HepG2 (cell line): ENCODE data around the gene NHERF2. TPM values are rescaled to one million over a fixed set of nuclear protein-coding genes. Genes with fewer than 3 reads are reported as not detected.

ENCODE experiments used
- ARHGAP35 ChIP-seq: sonication (generic); formaldehyde crosslinking; IDR thresholded peaks from 2 replicates; pipeline ENCODE4 v1.9.0; 2022; ENCODE audit warnings: mild to moderate bottlenecking, inconsistent platforms, moderate library complexity, missing genetic modification reagents, borderline replicate concordance
- ARID4A ChIP-seq: sonication (generic); formaldehyde crosslinking; IDR thresholded peaks from 2 replicates; pipeline ENCODE4 v1.5.0; 2020; ENCODE audit warnings: mild to moderate bottlenecking, missing genetic modification reagents, borderline replicate concordance
- HNRNPLL ChIP-seq: fragments of 200-400 bp; formaldehyde crosslinking; IDR thresholded peaks from 2 replicates; pipeline ENCODE4 v1.6.1; 2017; ENCODE audit warnings: mild to moderate bottlenecking, low read depth, low read length; ENCODE audit not compliant: poor library complexity, severe bottlenecking
- HNRNPUL1 ChIP-seq: fragments of 200-400 bp; formaldehyde crosslinking; IDR thresholded peaks from 2 replicates; pipeline ENCODE4 v1.6.1; 2017; ENCODE audit warnings: low read depth, mild to moderate bottlenecking, low read length, moderate library complexity
- KLF13 ChIP-seq: sonication (generic); formaldehyde crosslinking; IDR thresholded peaks from 2 replicates; pipeline ENCODE4 v1.4.0; 2020; ENCODE audit warnings: mild to moderate bottlenecking, missing genetic modification reagents
- PAXIP1 ChIP-seq: sonication (generic); formaldehyde crosslinking; conservative IDR thresholded peaks from 2 replicates; pipeline ENCODE4 v1.4.0; 2020; ENCODE audit warnings: mild to moderate bottlenecking, missing genetic modification reagents, moderate library complexity
- PCBP2 ChIP-seq: fragments of 200-400 bp; formaldehyde crosslinking; optimal IDR thresholded peaks from 2 replicates; pipeline ENCODE3; 2018; ENCODE audit warnings: low read length, low read depth; ENCODE audit not compliant: poor library complexity, severe bottlenecking
- POLR2A ChIP-seq, 2 experiments: IDR thresholded peaks; 2 replicates each; pipeline ENCODE4 v1.6.1; 2011; ENCODE audit warnings: low read depth in 2 of 2, low read length in 2 of 2, mild to moderate bottlenecking in 1 of 2, moderate library complexity in 1 of 2; ENCODE audit not compliant: insufficient read depth in 1 of 2
- SIN3B ChIP-seq: fragments of 150-350 bp; IDR thresholded peaks from 2 replicates; pipeline ENCODE4 v1.6.1; 2014; ENCODE audit warnings: low read length
- STAT6 ChIP-seq: sonication (generic); formaldehyde crosslinking; IDR thresholded peaks from 2 replicates; pipeline ENCODE4 v1.4.0; 2020; ENCODE audit warnings: missing genetic modification reagents, mild to moderate bottlenecking, borderline replicate concordance
- TCF12 ChIP-seq, 2 experiments: fragments of 450-650 bp in 1 of 2; sonication (generic) in 1 of 2; formaldehyde crosslinking in 1 of 2; IDR thresholded peaks; 2 replicates each; pipeline versions ENCODE4 v1.6.1 to v1.8.0; 2017 to 2022; ENCODE audit warnings: antibody characterized with exemption in 1 of 2, mild to moderate bottlenecking in 1 of 2, missing genetic modification reagents in 1 of 2, moderate library complexity in 1 of 2
- ZBTB42 ChIP-seq: sonication (generic); formaldehyde crosslinking; IDR thresholded peaks from 2 replicates; pipeline ENCODE4 v1.5.0; 2020; ENCODE audit warnings: mild to moderate bottlenecking, missing genetic modification reagents
- ZNF138 ChIP-seq: sonication (generic); formaldehyde crosslinking; IDR thresholded peaks from 2 replicates; pipeline ENCODE4 v1.5.0; 2020; ENCODE audit warnings: mild to moderate bottlenecking, low read depth, missing genetic modification reagents
- ZNF414 ChIP-seq: sonication (generic); formaldehyde crosslinking; IDR thresholded peaks from 2 replicates; pipeline ENCODE4 v1.5.0; 2020; ENCODE audit warnings: missing genetic modification reagents
- ZNF441 ChIP-seq: sonication (generic); formaldehyde crosslinking; IDR thresholded peaks from 2 replicates; pipeline ENCODE4 v1.7.0; 2021; ENCODE audit warnings: missing genetic modification reagents, borderline replicate concordance
- ZNF572 ChIP-seq: sonication (generic); formaldehyde crosslinking; IDR thresholded peaks from 2 replicates; pipeline ENCODE4 v1.5.1; 2020; ENCODE audit warnings: mild to moderate bottlenecking, missing genetic modification reagents
- ZSCAN12 ChIP-seq: sonication (generic); formaldehyde crosslinking; IDR thresholded peaks from 2 replicates; pipeline ENCODE4 v1.9.0; 2021; ENCODE audit warnings: mild to moderate bottlenecking, missing genetic modification reagents
- polyA plus RNA-seq, 8 experiments: library from polyadenylated mRNA; depleted of rRNA in 3 of 8; stranded (reverse) in 7 of 8; unstranded in 1 of 8; fragments of >200 nt; fragmentation: Illumina TruSeq in 4 of 8; extraction: Trizol in 4 of 8; gene quantifications; 2 replicates each; pipeline versions ENCODE4 v1.2.1 to v1.2.3, GENCODE V29; 2011 to 2016; ENCODE audit warnings: low read depth in 4 of 8, missing spikeins in 1 of 8, mixed read lengths in 1 of 8; ENCODE audit not compliant: insufficient read depth in 1 of 8
- total RNA-seq, 5 experiments: library from RNA; depleted of rRNA; stranded (reverse); fragments of >200 nt; fragmentation: Illumina TruSeq; extraction: Trizol; gene quantifications; 2 replicates each; pipeline ENCODE4 v1.2.3, GENCODE V29; 2016; ENCODE audit warnings: low read depth in 1 of 5

Gene NHERF2
- total and polyA plus RNA-seq, 2 of the 13 experiments (the other 11 are each of a cell fraction or from before 2014, with no cell fraction given), result 23.7 to 39.3 TPM

GRCh38 chr16:2047330-2048115 lies 20.8 kb downstream of the NHERF2 start, which contains the start of the genes NTHL1 and TSC2 (continued):
- no peak; the same call in 1 of the 2 replicates for TF ChIP-seq HNRNPUL1
- no peak for TF ChIP-seq ZNF572
- TF ChIP-seq ZNF138 (CRISPR knock-in tag), result no peak
- TF ChIP-seq STAT6 (CRISPR knock-in tag), result 0 out of 2 replicates have a peak, but pooled peaks have one; percentile 65
- no peak for TF ChIP-seq TCF12 (IDR thresholded peaks at IDR 0.05)
- no peak for TF ChIP-seq TCF12 (CRISPR knock-in tag; IDR thresholded peaks at IDR 0.05)
- no peak for TF ChIP-seq SIN3B
- peak; percentile 98 for TF ChIP-seq HNRNPLL
- peak in 1 of 2 experiments; percentile 68; a peak in 1 of 4 replicates for TF ChIP-seq POLR2A (IDR thresholded peaks at IDR 0.05; ENCODE audit: insufficient read depth in 1 of 2, low read depth in 2 of 2, low read length in 2 of 2)
- TF ChIP-seq ZBTB42 (CRISPR knock-in tag), result peak; percentile 30; the same call in 1 of the 2 replicates
- peak; percentile 64 for TF ChIP-seq PAXIP1
- TF ChIP-seq ZNF441 (CRISPR knock-in tag), result peak; percentile 35; the same call in 1 of the 2 replicates
- no peak for TF ChIP-seq ARHGAP35 (CRISPR knock-in tag)
- TF ChIP-seq ZSCAN12, result no peak
- TF ChIP-seq KLF13, result no peak
- TF ChIP-seq ZNF414, result no peak
- no peak for TF ChIP-seq PCBP2
- peak; percentile 93; the same call in 1 of the 2 replicates for TF ChIP-seq ARID4A
